Heart right ventricle (tissue), 16 donors: Measurements from ENCODE around the gene ZSWIM3. TPM values are rescaled to one million over a fixed set of nuclear protein-coding genes. Genes with fewer than 3 reads are reported as not detected.

Experiments used
- ATAC-seq, 8 donors: fragments of 200-7000 bp; cut with Tn5 transposase; one replicate each; pipeline ENCODE4 v1.9.1; 2020; ENCODE audit warnings: mild to moderate bottlenecking in 8 of 8, moderate library complexity in 8 of 8, moderate number of reproducible peaks in 1 of 8
- DNase-seq, 2 donors: peaks; one replicate each; pipeline ENCODE4 v3.0.0-alpha.2; 2020
- H3K27ac ChIP-seq, 10 donors: fragments of 200-600 bp; sonication (generic) in 2 of 10; one replicate each; pipeline versions ENCODE4 v1.5.0 to v1.8.0; 2020 to 2022; ENCODE audit warnings: mild to moderate bottlenecking in 3 of 10
- H3K27me3 ChIP-seq, 7 donors: fragments of 200-600 bp; one replicate each; pipeline ENCODE4 v1.8.0; 2021 to 2022; ENCODE audit warnings: mild to moderate bottlenecking in 2 of 7
- H3K36me3 ChIP-seq, 9 donors: fragments of 200-600 bp; sonication (generic) in 1 of 9; one replicate each; pipeline versions ENCODE4 v1.5.0 to v1.8.0; 2020 to 2022; ENCODE audit warnings: mild to moderate bottlenecking in 2 of 9
- H3K4me1 ChIP-seq, 9 donors: fragments of 200-600 bp; sonication (generic) in 1 of 9; one replicate each; pipeline versions ENCODE4 v1.5.0 to v1.8.0; 2020 to 2022; ENCODE audit warnings: mild to moderate bottlenecking in 4 of 9
- H3K4me3 ChIP-seq, 10 donors: fragments of 200-600 bp; sonication (generic) in 2 of 10; one replicate each; pipeline versions ENCODE4 v1.5.0 to v1.8.0; 2020 to 2022; ENCODE audit warnings: mild to moderate bottlenecking in 7 of 10, moderate library complexity in 2 of 10
- H3K9me3 ChIP-seq, 11 donors: fragments of 200-600 bp in 10 of 11; sonication (generic) in 2 of 11; one replicate each; pipeline versions ENCODE4 v1.5.0 to v1.8.0; 2013 to 2022; ENCODE audit warnings: mild to moderate bottlenecking in 2 of 11, control low read depth in 1 of 11, moderate library complexity in 1 of 11
- WGBS, 2 donors: extraction: QIAGEN DNeasy Blood & Tissue Kit; methylation state at CpG; one replicate each; pipeline ENCODE4 v1.1.7; 2013; ENCODE audit warnings: inconsistent platforms in 1 of 2; 5-methylcytosine and 5-hydroxymethylcytosine counted together
- intact Hi-C, 10 donors: fragments of 100-400 bp; cut with DNase I; formaldehyde crosslinking; loops; one replicate each; pipeline versions ENCODE4 v1.11.1 to v1.14.2; 2022
- polyA plus RNA-seq, 2 donors: library from polyadenylated mRNA; stranded (reverse); fragments of 200-250 nt; gene quantifications; one replicate each; pipeline ENCODE4 v1.2.3, GENCODE V29; 2013
- total RNA-seq, 10 donors: library from RNA; stranded (reverse); fragmentation: NEBNext Ultra II Directional in 3 of 10; extraction: Animal tissue kit (Norgen Biotek cat#: 25700) in 3 of 10; gene quantifications; one replicate each; pipeline versions ENCODE4 v1.2.1 to v1.2.4, GENCODE V29; 2021 to 2023
- TF ChIP-seq, protein P1 (sequence below), 9 donors: fragments of 200-600 bp; sonication (generic) in 2 of 9; IDR thresholded peaks; one replicate each; pipeline versions ENCODE4 v1.5.0 to v1.8.0; 2021 to 2022; ENCODE audit warnings: antibody characterized with exemption in 9 of 9, mild to moderate bottlenecking in 5 of 9, moderate library complexity in 1 of 9
- donor health status: Arrhythmogenic right ventricular cardiomyopathy.
- donor health status: ischemic (EF 13 %, LVEDD 7.1; RV severe dilation, severe dysfunction).
- donor health status: healthy with polysubstance abuse.
- donor health status: DM: no; HTN: yes; CAD: no.
- donor health status: DM: no; HTN: no; CAD: no.
- donor health status: ischemic (EF 25% LVEDD 6.9; RV normal size, moderate dysfunction).
- donor health status: ischemic (EF 25% LVEDD 5.7; RV mildly dilated, moderate dysfunction).
- donor health status: healthy.
- donor health status: DM: yes; HTN: yes; CAD: no.
- donor health status: Ischemic cardiomyopathy.
- donor health status: ischemic (EF 35%, LVEDD 5.7; RV mildly dilated, moderate dysfunction).
- donor health status: nonischemic (EF 11% LVEDD 7.7; RV severe dilation, severe dysfunction).
- donor health status: DM: yes; HTN: yes; CAD: no.
- donor health status: PGD.
- donor health status: ischemic (EF 29% LVEDD 5.4; RV normal size, mild dysfunction).
- donor health status: nonischemic (EF 23%, LVEDD 6.1; RV moderate dilation, normal function).

ZSWIM3 gene
- total and polyA plus RNA-seq, 12 donors = 1.4 to 2.5 (median 1.9) TPM

DNA sequence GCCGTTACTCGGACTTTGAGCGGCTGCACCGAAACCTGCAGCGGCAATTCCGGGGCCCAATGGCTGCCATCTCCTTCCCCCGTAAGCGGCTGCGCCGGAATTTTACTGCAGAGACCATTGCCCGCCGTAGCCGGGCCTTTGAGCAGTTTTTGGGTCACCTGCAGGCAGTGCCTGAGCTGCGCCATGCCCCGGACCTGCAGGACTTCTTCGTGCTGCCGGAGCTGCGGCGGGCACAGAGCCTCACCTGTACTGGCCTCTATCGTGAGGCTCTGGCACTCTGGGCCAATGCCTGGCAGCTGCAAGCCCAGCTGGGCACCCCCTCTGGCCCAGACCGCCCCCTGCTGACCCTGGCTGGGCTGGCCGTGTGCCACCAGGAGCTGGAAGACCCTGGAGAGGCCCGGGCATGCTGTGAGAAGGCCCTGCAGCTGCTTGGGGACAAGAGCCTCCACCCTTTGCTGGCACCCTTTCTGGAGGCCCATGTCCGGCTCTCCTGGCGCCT, 16.7 kb upstream of the ZSWIM3 start:
- intact Hi-C loops = no loop called here
- peaks cover 6 to 97% (median 41%) of the 10 kb centered on the region in 9 donors for H3K36me3 ChIP-seq
- H3K27me3 ChIP-seq = no peaks in the 10 kb centered on the region
- TF ChIP-seq, protein P1, sequence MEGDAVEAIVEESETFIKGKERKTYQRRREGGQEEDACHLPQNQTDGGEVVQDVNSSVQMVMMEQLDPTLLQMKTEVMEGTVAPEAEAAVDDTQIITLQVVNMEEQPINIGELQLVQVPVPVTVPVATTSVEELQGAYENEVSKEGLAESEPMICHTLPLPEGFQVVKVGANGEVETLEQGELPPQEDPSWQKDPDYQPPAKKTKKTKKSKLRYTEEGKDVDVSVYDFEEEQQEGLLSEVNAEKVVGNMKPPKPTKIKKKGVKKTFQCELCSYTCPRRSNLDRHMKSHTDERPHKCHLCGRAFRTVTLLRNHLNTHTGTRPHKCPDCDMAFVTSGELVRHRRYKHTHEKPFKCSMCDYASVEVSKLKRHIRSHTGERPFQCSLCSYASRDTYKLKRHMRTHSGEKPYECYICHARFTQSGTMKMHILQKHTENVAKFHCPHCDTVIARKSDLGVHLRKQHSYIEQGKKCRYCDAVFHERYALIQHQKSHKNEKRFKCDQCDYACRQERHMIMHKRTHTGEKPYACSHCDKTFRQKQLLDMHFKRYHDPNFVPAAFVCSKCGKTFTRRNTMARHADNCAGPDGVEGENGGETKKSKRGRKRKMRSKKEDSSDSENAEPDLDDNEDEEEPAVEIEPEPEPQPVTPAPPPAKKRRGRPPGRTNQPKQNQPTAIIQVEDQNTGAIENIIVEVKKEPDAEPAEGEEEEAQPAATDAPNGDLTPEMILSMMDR (IDR thresholded peaks at IDR 0.05) = no peak
- peak in 3 of 8 donors; percentile 7 to 52 (median 8) for ATAC-seq
- WGBS, 2 donors = 90% methylated on average over 24 to 25 of the region's 25 CpGs
- H3K9me3 ChIP-seq = no peaks in the 10 kb centered on the region
- H3K4me3 ChIP-seq = no peak overlapping the region
- peak overlapping the region in 2 of 10 donors; percentile 15 to 38 for H3K27ac ChIP-seq
- peaks cover 2 to 51% (median 29%) of the 10 kb centered on the region in 9 donors for H3K4me1 ChIP-seq
- peak in 1 of 2 donors; percentile 18 for DNase-seq

DNA sequence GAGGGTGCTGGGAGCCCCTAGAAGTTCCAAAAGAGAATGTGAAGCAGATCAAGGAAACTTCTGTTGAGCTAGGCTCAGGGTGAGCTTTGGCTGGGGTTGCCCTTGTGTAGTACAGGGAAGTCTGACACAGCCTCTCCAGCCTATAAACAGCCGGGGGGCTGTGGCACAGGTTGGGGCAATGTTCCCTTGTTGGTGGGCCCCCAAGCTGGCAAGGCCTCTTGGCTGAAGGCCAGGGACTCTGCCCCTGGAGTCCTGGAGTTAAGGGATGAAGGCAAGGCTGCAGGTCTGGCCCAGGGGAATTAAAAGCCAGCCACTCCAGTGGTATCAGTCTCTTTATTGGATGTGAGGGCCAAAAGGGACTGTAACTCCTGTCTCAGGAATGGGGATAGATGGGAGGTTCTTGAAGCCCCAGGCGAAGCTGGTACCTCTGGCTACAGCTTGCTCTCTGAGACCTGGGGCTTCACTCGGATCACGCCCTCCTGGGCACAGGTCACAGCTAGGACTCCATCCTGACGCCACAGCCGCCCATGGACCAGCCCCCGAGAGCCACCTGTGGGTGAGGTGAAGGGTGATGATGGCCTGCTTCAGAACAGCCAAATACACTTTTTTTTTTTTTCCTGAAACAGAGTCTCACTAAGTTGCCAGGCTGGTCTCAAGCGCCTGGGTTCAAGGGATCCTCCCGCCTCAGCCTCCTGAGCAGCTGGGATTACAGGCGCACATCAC, 15.8 kb upstream of the ZSWIM3 start:
- DNase-seq = peak in 1 of 2 donors; percentile 28
- H3K4me1 ChIP-seq = peaks cover 2 to 43% (median 25%) of the 10 kb centered on the region in 9 donors
- 91 to 93% methylated on average over 10 of the region's 10 CpGs for WGBS, 2 donors

DNA sequence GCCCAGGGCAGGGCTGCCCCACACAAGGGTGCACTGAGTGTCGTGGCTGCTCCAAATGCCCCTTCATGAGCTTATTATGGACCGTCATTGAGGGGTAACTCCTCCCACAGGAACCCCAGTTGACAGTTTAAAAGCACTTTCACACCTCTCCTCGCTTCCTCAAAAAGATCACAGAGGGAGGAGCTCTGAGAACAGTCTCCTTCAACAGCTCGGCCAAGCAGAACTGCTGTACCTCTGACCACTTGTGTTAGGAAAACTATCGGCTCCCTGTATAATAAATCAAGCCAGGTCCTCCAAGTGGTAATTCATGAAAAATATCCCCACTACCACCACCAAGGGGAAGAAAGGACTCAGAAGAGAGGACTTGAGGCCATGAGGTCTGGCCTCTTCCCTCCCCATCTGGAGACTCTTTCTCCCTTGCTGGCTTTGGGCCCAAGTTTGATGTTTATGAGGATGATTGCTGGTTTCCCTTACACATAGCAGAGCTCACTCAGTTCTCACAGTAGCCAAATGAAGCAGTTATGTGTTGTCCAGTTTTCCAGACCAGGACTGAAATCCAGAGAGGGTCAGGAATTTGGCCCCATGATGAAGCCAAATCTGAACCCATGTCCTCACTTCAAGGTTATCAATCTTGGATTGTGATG, 15.1 kb upstream of the ZSWIM3 start:
- Histone ChIP-seq H3K36me3 (peaks cover 6 to 100% (median 41%) of the 10 kb centered on the region in 9 donors), H3K4me1 (peaks cover 2 to 36% (median 18%) of the 10 kb centered on the region in 9 donors), H3K27ac (peak overlapping the region in 8 of 10 donors; percentile 11 to 62 (median 46)), H3K4me3 (no peak overlapping the region), H3K27me3 (no peaks in the 10 kb centered on the region), H3K9me3 (no peaks in the 10 kb centered on the region)
- DNase-seq (no peak), ATAC-seq (peak in 5 of 8 donors; percentile 13 to 48 (median 23))
- WGBS, 2 donors = 57 to 66% methylated on average over 5 of the region's 5 CpGs
- TF ChIP-seq, protein P1 (IDR thresholded peaks at IDR 0.05) = no peak
- intact Hi-C loops = no loop called here

More for the DNA sequence above, 15.8 kb upstream of the ZSWIM3 start:
- Histone ChIP-seq H3K4me3 (no peak overlapping the region), H3K9me3 (no peaks in the 10 kb centered on the region), H3K27ac (peak overlapping the region in 4 of 10 donors; percentile 38 to 62 (median 56)), H3K36me3 (peaks cover 6 to 100% (median 41%) of the 10 kb centered on the region in 9 donors), H3K27me3 (no peaks in the 10 kb centered on the region)
- ATAC-seq = peak in 4 of 8 donors; percentile 3 to 11 (median 8)
- intact Hi-C loops = no loop called here
- TF ChIP-seq, protein P1 (IDR thresholded peaks at IDR 0.05) = no peak

DNA sequence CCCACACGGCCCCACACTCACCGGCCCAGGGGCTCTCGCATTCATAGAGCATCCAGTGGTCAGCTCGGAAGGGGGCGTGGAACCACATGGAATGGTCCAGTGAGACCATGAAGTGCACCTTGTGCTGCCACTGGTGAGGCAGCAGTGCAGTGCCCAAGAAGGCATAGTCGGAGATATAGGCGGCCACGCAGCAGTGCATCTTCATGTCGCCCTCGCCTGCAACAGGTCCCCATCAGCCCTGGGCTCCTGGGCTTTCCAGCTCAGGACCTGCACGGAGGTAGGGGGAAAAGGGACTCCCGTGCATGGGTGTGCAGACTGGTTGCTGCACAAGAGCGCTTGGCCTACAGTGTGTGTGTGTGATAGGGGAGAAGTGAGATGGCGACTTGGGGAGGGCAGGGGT, 13.9 kb upstream of the ZSWIM3 start:
- H3K4me1 ChIP-seq = peaks cover 2 to 33% (median 18%) of the 10 kb centered on the region in 9 donors
- peak overlapping the region in 2 of 10 donors; percentile 49 to 62 for H3K27ac ChIP-seq
- DNase-seq (no peak), ATAC-seq (peak in 3 of 8 donors; percentile 6 to 20 (median 19))
- no peaks in the 10 kb centered on the region for H3K9me3 ChIP-seq
- intact Hi-C loops = no loop called here
- no peaks in the 10 kb centered on the region for H3K27me3 ChIP-seq
- H3K36me3 ChIP-seq = peaks cover 6 to 100% (median 46%) of the 10 kb centered on the region in 9 donors
- TF ChIP-seq, protein P1 (IDR thresholded peaks at IDR 0.05) = no peak
- H3K4me3 ChIP-seq = no peak overlapping the region
- WGBS, 2 donors = 94 to 95% methylated on average over 14 of the region's 14 CpGs
